ENCODE data around the gene NLRP5. TPM values are rescaled to one million over a fixed set of nuclear protein-coding genes. Genes with fewer than 3 reads are reported as not detected.

The NLRP5 gene
- total and polyA plus RNA-seq, 2 of the 8 experiments (the other 6 are each of a cell fraction or from before 2014, with no cell fraction given) = not detected

- Histone ChIP-seq H3K23me2 (ENCODE audit: low read depth, low read length) (no peaks in the 10 kb centered on the region), H3K4me1 (replicated peaks in 1 of 4; ENCODE audit: control insufficient read depth in 3 of 4, insufficient read depth in 4 of 4, low read length in 3 of 4) (no peaks in the 10 kb centered on the region), H2BK20ac (ENCODE audit: low read length) (no peak overlapping the region), H2BK15ac (ENCODE audit: low read length) (no peak overlapping the region), H4K20me1 (replicated peaks in 1 of 2; ENCODE audit: control insufficient read depth in 1 of 2, insufficient read depth in 2 of 2, low read length in 2 of 2) (peaks cover 20 to 39% of the 10 kb centered on the region in 2 experiments), H2BK5ac (ENCODE audit: low read depth, low read length) (no peak overlapping the region), H3K56ac (replicated peaks; ENCODE audit: insufficient read length, low read depth, low read length) (no peak overlapping the region), H2BK120ac (replicated peaks; ENCODE audit: low read depth, low read length) (no peak overlapping the region), H3K4me3 (ENCODE audit: extremely low read depth in 1 of 4, insufficient read depth in 2 of 4, low read depth in 3 of 4, low read length in 4 of 4) (no peak overlapping the region), H3K23ac (ENCODE audit: insufficient read length) (no peak overlapping the region), H3K79me2 (ENCODE audit: control insufficient read depth in 1 of 2, insufficient read depth in 2 of 2, low read length in 2 of 2) (peaks cover 4 to 66% of the 10 kb centered on the region in 2 experiments; a peak in 3 of 4 replicates), H3K4me2 (ENCODE audit: insufficient read depth in 1 of 2, low read depth in 2 of 2, low read length in 2 of 2) (no peak overlapping the region), H3K79me1 (ENCODE audit: low read depth, low read length) (peaks cover 20% of the 10 kb centered on the region), H3K4ac (replicated peaks; ENCODE audit: insufficient read length, low read depth, low read length) (no peak overlapping the region), H3K18ac (ENCODE audit: extremely low read depth, low read length) (no peak overlapping the region), H2BK12ac (ENCODE audit: low read depth, low read length) (no peak overlapping the region), H4K91ac (replicated peaks; ENCODE audit: insufficient read length, low read length) (no peak overlapping the region), H3K36me3 (ENCODE audit: control insufficient read depth in 2 of 4, insufficient read depth in 4 of 4, low read length in 3 of 4) (peaks cover 2 to 20% (median 7%) of the 10 kb centered on the region in 4 experiments; a peak in 6 of 8 replicates), H2AFZ (ENCODE audit: low read length) (no peak overlapping the region), H2AK5ac (ENCODE audit: low read depth, low read length) (no peak overlapping the region), H4K8ac (ENCODE audit: extremely low read depth, insufficient read depth, low read length) (no peak overlapping the region), H3K27ac (ENCODE audit: low read depth, low read length) (no peak overlapping the region), H3K9ac (replicated peaks in 1 of 4; ENCODE audit: extremely low read depth in 1 of 4, low read depth in 3 of 4, low read length in 3 of 4) (no peak overlapping the region), H3K27me3 (replicated peaks in 1 of 4; ENCODE audit: control insufficient read depth in 3 of 4, extremely low read depth in 1 of 4, insufficient read depth in 3 of 4, low read length in 3 of 4) (no peaks in the 10 kb centered on the region), H3K9me3 (ENCODE audit: insufficient read depth in 2 of 2, low read depth in 1 of 2, low read length in 1 of 2) (no peaks in the 10 kb centered on the region), H4K5ac (ENCODE audit: insufficient read length, low read depth, low read length) (no peak overlapping the region), H3K14ac (ENCODE audit: insufficient read length) (no peak overlapping the region)
- CTCF ChIA-PET (ENCODE audit: partially characterized antibody) = interaction anchor here (0.6 to 1.2 kb wide), 4 partner anchors 8 to 66 kb away, joined by 3 to 4 read pairs (median 3); no protein-coding TSS in a partner anchor
- POLR2A ChIA-PET (ENCODE audit: partially characterized antibody) = interaction anchor here (0.8 to 1.7 kb wide), 4 partner anchors 8 to 19 kb away, joined by 3 to 7 read pairs (median 4); no protein-coding TSS in a partner anchor
- FAIRE-seq = no peak
- 94% methylated on average over 25 of the region's 31 CpGs; no CpG with 5 or more reads in 1 of the 2 experiments for WGBS, 2 experiments (ENCODE audit: extremely low coverage in 1 of 2, insufficient coverage in 1 of 2, insufficient read length in 1 of 2, insufficient replicate concordance in 2 of 2, low coverage in 1 of 2, low lambda C conversion rate in 2 of 2, missing lambda C conversion rate in 1 of 2)
- DNase-seq (ENCODE audit: low read depth in 1 of 2, low spot score in 2 of 2) = no peak
These were observed 113.3 kb downstream of the NLRP5 start for GRCh38 chr19:56099638-56100539.
